ENCODE results near the gene HARBI1.

Gene HARBI1

GRCh38 chr11:46617134-46617971, at the start of gene HARBI1, which contains the start of gene ATG13:
Gene HARBI1 (minus strand): TSS chr11:46617227. CDS start chr11:46616237, 990 bp downstream.
Gene ATG13 (plus strand): TSS chr11:46617553. CDS start chr11:46644292, 26,739 bp downstream.
- peak; percentile 86 for DNase-seq (ENCODE audit: low read depth)

- no peak for DNase-seq (ENCODE audit: low read depth)
Measured at GRCh38 chr11:46666516-46666915, 49.5 kb upstream of the HARBI1 start.

- no peak for DNase-seq (ENCODE audit: low read depth)
Measured at GRCh38 chr11:46665356-46665755, 48.3 kb upstream of the HARBI1 start.

- DNase-seq (ENCODE audit: low read depth), result no peak
Measured at GRCh38 chr11:46664612-46665011, 47.6 kb upstream of the HARBI1 start.

- no peak for DNase-seq (ENCODE audit: low read depth)
Measured at GRCh38 chr11:46663277-46663940, 46.4 kb upstream of the HARBI1 start.

- no peak for DNase-seq (ENCODE audit: low read depth)
Measured at GRCh38 chr11:46662366-46662765, 45.3 kb upstream of the HARBI1 start.

- no peak for DNase-seq (ENCODE audit: low read depth)
Measured at GRCh38 chr11:46661836-46662235, 44.8 kb upstream of the HARBI1 start.

- DNase-seq (ENCODE audit: low read depth), result no peak
Measured at GRCh38 chr11:46659908-46660307, 42.9 kb upstream of the HARBI1 start.

- DNase-seq (ENCODE audit: low read depth), result no peak
Measured at GRCh38 chr11:46658259-46658658, 41.2 kb upstream of the HARBI1 start.

GRCh38 chr11:46657186-46657585, 40.2 kb upstream of the HARBI1 start:
- DNase-seq (ENCODE audit: low read depth), result no peak

GRCh38 chr11:46655631-46656030, 38.6 kb upstream of the HARBI1 start:
- no peak for DNase-seq (ENCODE audit: low read depth)

GRCh38 chr11:46649180-46649738, 32.2 kb upstream of the HARBI1 start:
- DNase-seq (ENCODE audit: low read depth), result no peak

GRCh38 chr11:46643986-46644385, 27.0 kb upstream of the HARBI1 start:
- no peak for DNase-seq (ENCODE audit: low read depth)

GRCh38 chr11:46643531-46643930, 26.5 kb upstream of the HARBI1 start:
- DNase-seq (ENCODE audit: low read depth), result no peak

- DNase-seq (ENCODE audit: low read depth), result no peak
Measured at GRCh38 chr11:46642627-46643335, 25.8 kb upstream of the HARBI1 start.

GRCh38 chr11:46641639-46642038, 24.6 kb upstream of the HARBI1 start:
- DNase-seq (ENCODE audit: low read depth), result no peak

GRCh38 chr11:46640036-46640788, 23.2 kb upstream of the HARBI1 start:
- DNase-seq (ENCODE audit: low read depth), result no peak

- no peak for DNase-seq (ENCODE audit: low read depth)
Measured at GRCh38 chr11:46639197-46639839, 22.3 kb upstream of the HARBI1 start.

- no peak for DNase-seq (ENCODE audit: low read depth)
Measured at GRCh38 chr11:46637546-46637945, 20.5 kb upstream of the HARBI1 start.

GRCh38 chr11:46635557-46636139, 18.6 kb upstream of the HARBI1 start:
- DNase-seq (ENCODE audit: low read depth), result no peak
